HL-60/S4 treated with retinoic acid at 250 ng/mL for 4 days and 3 days (cell line): ENCODE measurements around the gene XPNPEP3.
"Not testable (repeated sequence)": the region's sequence is repeated elsewhere in the genome, so short reads cannot be mapped to it uniquely, and the experiment has no call there.

Experiments used
- in situ Hi-C: fragments of 300-500 bp; cut with MboI; formaldehyde crosslinking; loops from 2 replicates; pipeline ENCODE4 v1.7.0; 2022; ENCODE audit warnings: low sequenced_read_pairs

Gene XPNPEP3

GRCh38 chr22:40855979-40856512 is 902 bp upstream of the XPNPEP3 start:
- in situ Hi-C loops, result no loop called here

GRCh38 chr22:40857309-40857855 is 434 bp downstream of the XPNPEP3 start:
- in situ Hi-C loops, result no loop called here

GRCh38 chr22:40862013-40862412 is 5.1 kb downstream of the XPNPEP3 start, which contains the start of gene DNAJB7:
Gene DNAJB7 (minus strand): TSS chr22:40862113. CDS start chr22:40861994, 119 bp downstream.
- in situ Hi-C loops, result no loop called here

GRCh38 chr22:40862537-40862936 is 5.6 kb downstream of the XPNPEP3 start:
- in situ Hi-C loops, result no loop called here

- in situ Hi-C loops, result no loop called here
These were observed 10.2 kb downstream of the XPNPEP3 start for GRCh38 chr22:40867109-40867508.

GRCh38 chr22:40868379-40868778 is 11.4 kb downstream of the XPNPEP3 start:
- in situ Hi-C loops, result not testable (repeated sequence)

GRCh38 chr22:40874016-40874415 is 17.1 kb downstream of the XPNPEP3 start:
- in situ Hi-C loops, result no loop called here

- in situ Hi-C loops, result no loop called here
These were observed 18.2 kb downstream of the XPNPEP3 start for GRCh38 chr22:40875111-40875510.

GRCh38 chr22:40876907-40877306 is 20.0 kb downstream of the XPNPEP3 start:
- in situ Hi-C loops, result no loop called here

- in situ Hi-C loops, result no loop called here
These were observed 20.5 kb downstream of the XPNPEP3 start for GRCh38 chr22:40877488-40877887.

- in situ Hi-C loops, result no loop called here
These were observed 22.0 kb downstream of the XPNPEP3 start for GRCh38 chr22:40878922-40879321.

- in situ Hi-C loops, result no loop called here
These were observed 32.2 kb downstream of the XPNPEP3 start for GRCh38 chr22:40889116-40889515.

GRCh38 chr22:40890881-40891280 is 33.9 kb downstream of the XPNPEP3 start:
- in situ Hi-C loops, result no loop called here

- in situ Hi-C loops, result no loop called here
These were observed 37.5 kb downstream of the XPNPEP3 start for GRCh38 chr22:40894417-40894816.

GRCh38 chr22:40898850-40899357 is 42.0 kb downstream of the XPNPEP3 start:
- in situ Hi-C loops, result no loop called here

- in situ Hi-C loops, result no loop called here
These were observed 47.2 kb downstream of the XPNPEP3 start for GRCh38 chr22:40904101-40904500.

GRCh38 chr22:40908895-40909294 is 51.9 kb downstream of the XPNPEP3 start:
- in situ Hi-C loops, result no loop called here

GRCh38 chr22:40911772-40912171 is 54.8 kb downstream of the XPNPEP3 start:
- in situ Hi-C loops, result no loop called here

GRCh38 chr22:40912987-40913386 is 56.0 kb downstream of the XPNPEP3 start:
- in situ Hi-C loops, result not testable (repeated sequence)

- in situ Hi-C loops, result no loop called here
These were observed 62.5 kb downstream of the XPNPEP3 start for GRCh38 chr22:40919446-40919845.

- in situ Hi-C loops, result no loop called here
These were observed 63.6 kb downstream of the XPNPEP3 start for GRCh38 chr22:40920526-40920925.

- in situ Hi-C loops, result no loop called here
These were observed 65.7 kb downstream of the XPNPEP3 start for GRCh38 chr22:40922484-40923303.
